Activated naive CD8-positive, alpha-beta T cell treated with anti-CD3 and anti-CD28 coated beads, Interleukin-2, amount 10 ng/mL, durations not matched to agents 7 days and 5 days (primary cell): ENCODE data around the gene GON4L. TPM values are rescaled to one million over a fixed set of nuclear protein-coding genes. Genes with fewer than 3 reads are reported as not detected.

ENCODE experiments used
- ATAC-seq: fragments of 150-1000 bp; cut with Tn5 transposase; one replicate; pipeline ENCODE4 v1.10.0; 2021; ENCODE audit warnings: low read depth, moderate library complexity
- POLR2A ChIA-PET: fragments of 350-600 bp; sonication (Branson Sonifier 250); formaldehyde crosslinking; loops from one replicate; lab custom pipeline; 2021; ENCODE audit warnings: antibody characterized with exemption; lab: Charles Lee
- DNase-seq: peaks from one replicate; pipeline ENCODE4 v3.0.0; 2021
- H3K27ac Mint-ChIP-seq: one replicate; pipeline ENCODE4 v1.8.0; 2022; ENCODE audit warnings: mild to moderate bottlenecking, mixed read lengths
- H3K27me3 Mint-ChIP-seq: one replicate; pipeline ENCODE4 v1.8.0; 2022; ENCODE audit warnings: mild to moderate bottlenecking, moderate library complexity, mixed read lengths
- H3K36me3 Mint-ChIP-seq: one replicate; pipeline ENCODE4 v1.8.0; 2021; ENCODE audit warnings: mild to moderate bottlenecking, mixed read lengths
- H3K4me1 Mint-ChIP-seq: one replicate; pipeline ENCODE4 v1.8.0; 2021; ENCODE audit warnings: mixed read lengths
- H3K4me3 Mint-ChIP-seq: one replicate; pipeline ENCODE4 v1.8.0; 2022; ENCODE audit warnings: mild to moderate bottlenecking, moderate library complexity, mixed read lengths
- H3K9me3 Mint-ChIP-seq: one replicate; pipeline ENCODE4 v1.8.0; 2021; ENCODE audit warnings: mixed read lengths
- total RNA-seq, 2 experiments: library from RNA; stranded (reverse); gene quantifications; one replicate each; pipeline ENCODE4 v1.2.3, GENCODE V29; 2021

GON4L gene
- total RNA-seq, 2 experiments from 2014 or later = 92.4 to 94.4 TPM

- Mint-ChIP-seq H3K27ac (no peak overlapping the region), H3K36me3 (peaks cover 7% of the 10 kb centered on the region), H3K4me1 (peaks cover 27% of the 10 kb centered on the region), H3K9me3 (no peaks in the 10 kb centered on the region), H3K27me3 (peaks cover 1% of the 10 kb centered on the region), H3K4me3 (no peak overlapping the region)
- no peak for DNase-seq
- POLR2A ChIA-PET = no interaction called here
- ATAC-seq = no peak
These were observed 4.9 kb upstream of the GON4L start for GRCh38 chr1:155861896-155862295.

GRCh38 chr1:155860970-155861510 is 4.0 kb upstream of the GON4L start:
- Mint-ChIP-seq H3K27me3 (peaks cover 1% of the 10 kb centered on the region), H3K4me3 (peak overlapping the region; percentile 92), H3K4me1 (peaks cover 32% of the 10 kb centered on the region), H3K27ac (peak overlapping the region; percentile 55), H3K36me3 (peaks cover 7% of the 10 kb centered on the region), H3K9me3 (no peaks in the 10 kb centered on the region)
- ATAC-seq (no peak), DNase-seq (no peak)
- POLR2A ChIA-PET = no interaction called here

- peak; percentile 25 for ATAC-seq
- H3K27me3 Mint-ChIP-seq = peaks cover 1% of the 10 kb centered on the region
- no peaks in the 10 kb centered on the region for H3K9me3 Mint-ChIP-seq
- H3K4me3 Mint-ChIP-seq = peak overlapping the region; percentile 92
- peak overlapping the region; percentile 90 for H3K27ac Mint-ChIP-seq
- H3K4me1 Mint-ChIP-seq = peaks cover 35% of the 10 kb centered on the region
- H3K36me3 Mint-ChIP-seq = peaks cover 7% of the 10 kb centered on the region
- POLR2A ChIA-PET = interaction anchor here (1.0 to 1.2 kb wide), 2 partner anchors 33 to 75 kb away, joined by 3 to 4 read pairs; no protein-coding TSS in a partner anchor
- peak; percentile 69 for DNase-seq
These were observed 3.2 kb upstream of the GON4L start for GRCh38 chr1:155859881-155860871.

GRCh38 chr1:155859234-155859829 is 2.3 kb upstream of the GON4L start, which contains the start of gene SYT11:
Gene SYT11 (plus strand): TSS chr1:155859567. CDS start chr1:155859762, 195 bp downstream.
- H3K36me3 Mint-ChIP-seq = peaks cover 7% of the 10 kb centered on the region
- no peaks in the 10 kb centered on the region for H3K9me3 Mint-ChIP-seq
- H3K4me1 Mint-ChIP-seq = peaks cover 38% of the 10 kb centered on the region
- DNase-seq = peak; percentile 88
- POLR2A ChIA-PET = interaction anchor here (0.8 to 1.5 kb wide), 5 partner anchors 8 to 118 kb away, joined by 3 to 4 read pairs (median 3); partner anchors contain the start of gene KHDC4
- peak within 1 kb of the TSS; percentile 98 for H3K4me3 Mint-ChIP-seq
- H3K27ac Mint-ChIP-seq = peak within 1 kb of the TSS; percentile 90
- peaks cover 1% of the 10 kb centered on the region for H3K27me3 Mint-ChIP-seq
- ATAC-seq = peak; percentile 69

- Mint-ChIP-seq H3K36me3 (peaks cover 7% of the 10 kb centered on the region), H3K4me1 (peaks cover 38% of the 10 kb centered on the region), H3K27ac (peak overlapping the region; percentile 90), H3K4me3 (peak overlapping the region; percentile 92), H3K9me3 (no peaks in the 10 kb centered on the region), H3K27me3 (peaks cover 1% of the 10 kb centered on the region)
- POLR2A ChIA-PET = interaction anchor here (0.7 to 1.5 kb wide), 7 partner anchors 8 to 712 kb away, joined by 3 to 4 read pairs (median 3); partner anchors contain the start of gene KHDC4
- peak; percentile 3 for ATAC-seq
- DNase-seq = peak; percentile 38
These were observed 1.8 kb upstream of the GON4L start for GRCh38 chr1:155858800-155859233.

- Mint-ChIP-seq H3K4me3 (peak overlapping the region; percentile 98), H3K27ac (peak overlapping the region; percentile 98), H3K27me3 (peaks cover 1% of the 10 kb centered on the region), H3K9me3 (no peaks in the 10 kb centered on the region), H3K36me3 (peaks cover 23% of the 10 kb centered on the region), H3K4me1 (peaks cover 46% of the 10 kb centered on the region)
- POLR2A ChIA-PET = interaction anchor here (0.5 to 1.5 kb wide), 6 partner anchors 17 to 122 kb away, joined by 3 to 7 read pairs (median 4); partner anchors contain the start of gene ARHGEF2
- DNase-seq (no peak), ATAC-seq (no peak)
These were observed 598 bp downstream of the GON4L start for GRCh38 chr1:155856257-155856974.

GRCh38 chr1:155850345-155850744 is 6.7 kb downstream of the GON4L start:
- DNase-seq = no peak
- POLR2A ChIA-PET = interaction anchor here (0.6 to 1.5 kb wide), 2 partner anchors 9 kb away, joined by 3 to 5 read pairs; partner anchors contain the start of gene SYT11
- no peaks in the 10 kb centered on the region for H3K27me3 Mint-ChIP-seq
- H3K4me3 Mint-ChIP-seq = peak overlapping the region; percentile 25
- peaks cover 31% of the 10 kb centered on the region for H3K4me1 Mint-ChIP-seq
- H3K27ac Mint-ChIP-seq = peak overlapping the region; percentile 18
- peaks cover 44% of the 10 kb centered on the region for H3K36me3 Mint-ChIP-seq
- H3K9me3 Mint-ChIP-seq = no peaks in the 10 kb centered on the region
- ATAC-seq = no peak

- ATAC-seq = peak; percentile 92
- Mint-ChIP-seq H3K4me1 (peaks cover 34% of the 10 kb centered on the region), H3K4me3 (peak overlapping the region; percentile 32), H3K27ac (peak overlapping the region; percentile 88), H3K9me3 (no peaks in the 10 kb centered on the region), H3K27me3 (no peaks in the 10 kb centered on the region), H3K36me3 (peaks cover 56% of the 10 kb centered on the region)
- no peak for DNase-seq
- POLR2A ChIA-PET = interaction anchor here (0.5 kb wide), 1 partner anchor 10 kb away, joined by 3 read pairs; no protein-coding TSS in a partner anchor
These were observed 9.0 kb downstream of the GON4L start for GRCh38 chr1:155847823-155848529.

GRCh38 chr1:155844860-155845421 is 12.1 kb downstream of the GON4L start:
- Mint-ChIP-seq H3K27me3 (no peaks in the 10 kb centered on the region), H3K36me3 (peaks cover 38% of the 10 kb centered on the region), H3K27ac (peak overlapping the region; percentile 56), H3K9me3 (no peaks in the 10 kb centered on the region), H3K4me1 (peaks cover 25% of the 10 kb centered on the region), H3K4me3 (no peak overlapping the region)
- DNase-seq = no peak
- POLR2A ChIA-PET = no interaction called here
- no peak for ATAC-seq

GRCh38 chr1:155840386-155840785 is 16.6 kb downstream of the GON4L start:
- no peak overlapping the region for H3K27ac Mint-ChIP-seq
- DNase-seq = no peak
- POLR2A ChIA-PET = interaction anchor here (1.0 kb wide), 1 partner anchor 17 kb away, joined by 5 read pairs; the partner anchor contains the start of gene GON4L
- H3K4me3 Mint-ChIP-seq = no peak overlapping the region
- H3K36me3 Mint-ChIP-seq = peaks cover 39% of the 10 kb centered on the region
- H3K9me3 Mint-ChIP-seq = no peaks in the 10 kb centered on the region
- no peaks in the 10 kb centered on the region for H3K27me3 Mint-ChIP-seq
- peaks cover 24% of the 10 kb centered on the region for H3K4me1 Mint-ChIP-seq
- ATAC-seq = no peak

- ATAC-seq (no peak), DNase-seq (no peak)
- Mint-ChIP-seq H3K9me3 (no peaks in the 10 kb centered on the region), H3K4me3 (no peak overlapping the region), H3K4me1 (peaks cover 19% of the 10 kb centered on the region), H3K27ac (no peak overlapping the region), H3K27me3 (no peaks in the 10 kb centered on the region), H3K36me3 (peaks cover 34% of the 10 kb centered on the region)
- POLR2A ChIA-PET = interaction anchor here (0.6 kb wide), 1 partner anchor 65 kb away, joined by 3 read pairs; no protein-coding TSS in a partner anchor
These were observed 21.5 kb downstream of the GON4L start for GRCh38 chr1:155835548-155835947.
